DMS79 treated with DMSO at 0.1 percent for 48 hours (cell line): ENCODE measurements around the gene PSMC3IP.
"Not testable (repeated sequence)": the region's sequence is repeated elsewhere in the genome, so short reads cannot be mapped to it uniquely, and the experiment has no call there.

Source experiments
- DNase-seq: peaks from one replicate; lab custom pipeline; 2025; lab: John Stamatoyannopoulos, UW

The PSMC3IP gene

GRCh38 chr17:42560246-42560645 lies 17.3 kb downstream of the PSMC3IP start:
- no peak for DNase-seq

- peak; percentile 73 for DNase-seq
Measured at GRCh38 chr17:42559075-42559474, 18.5 kb downstream of the PSMC3IP start.

- not testable (repeated sequence) for DNase-seq
Measured at GRCh38 chr17:42555961-42556617, 21.4 kb downstream of the PSMC3IP start.

- DNase-seq: peak; percentile 32
Measured at GRCh38 chr17:42555122-42555622, 22.4 kb downstream of the PSMC3IP start.

GRCh38 chr17:42554250-42555121 lies 23.0 kb downstream of the PSMC3IP start:
- peak; percentile 85 for DNase-seq

- DNase-seq: no peak
Measured at GRCh38 chr17:42553866-42554249, 23.7 kb downstream of the PSMC3IP start.

GRCh38 chr17:42553161-42553818 lies 24.2 kb downstream of the PSMC3IP start:
- no peak for DNase-seq

GRCh38 chr17:42552736-42553135 lies 24.8 kb downstream of the PSMC3IP start, which contains the start of gene HSD17B1:
Gene HSD17B1 (plus strand): TSS chr17:42552923. CDS start chr17:42552934, 11 bp downstream.
- DNase-seq: not testable (repeated sequence)

- no peak for DNase-seq
Measured at GRCh38 chr17:42548993-42549755, 28.4 kb downstream of the PSMC3IP start.

- DNase-seq: peak; percentile 53
Measured at GRCh38 chr17:42548070-42548837, 29.3 kb downstream of the PSMC3IP start.

GRCh38 chr17:42547698-42548069 lies 29.8 kb downstream of the PSMC3IP start:
- no peak for DNase-seq

GRCh38 chr17:42547001-42547461 lies 30.5 kb downstream of the PSMC3IP start:
- DNase-seq: no peak

- not testable (repeated sequence) for DNase-seq
Measured at GRCh38 chr17:42545755-42546505, 31.6 kb downstream of the PSMC3IP start.

- no peak for DNase-seq
Measured at GRCh38 chr17:42544874-42545283, 32.6 kb downstream of the PSMC3IP start.

- DNase-seq: no peak
Measured at GRCh38 chr17:42543190-42544079, 34.1 kb downstream of the PSMC3IP start.

GRCh38 chr17:42541041-42541833 lies 36.3 kb downstream of the PSMC3IP start:
- no peak for DNase-seq

- DNase-seq: not testable (repeated sequence)
Measured at GRCh38 chr17:42540558-42540957, 37.0 kb downstream of the PSMC3IP start.

- no peak for DNase-seq
Measured at GRCh38 chr17:42538482-42538881, 39.0 kb downstream of the PSMC3IP start.
